Activated CD4-positive, alpha-beta T cell treated with anti-CD3 and anti-CD28 coated beads, Interleukin-2, amount 10 ng/mL, durations not matched to agents 7 days and 5 days (primary cell): ENCODE data around the gene FRMPD4. TPM values are rescaled to one million over a fixed set of nuclear protein-coding genes. Genes with fewer than 3 reads are reported as not detected.

ENCODE experiments used
- CTCF ChIA-PET: fragments of 350-600 bp; sonication (Branson Sonifier 250); formaldehyde crosslinking; loops from one replicate; lab custom pipeline; 2021; ENCODE audit warnings: antibody characterized with exemption; lab: Charles Lee
- POLR2A ChIA-PET: fragments of 350-600 bp; sonication (Branson Sonifier 250); formaldehyde crosslinking; loops from one replicate; lab custom pipeline; 2021; ENCODE audit warnings: antibody characterized with exemption; lab: Charles Lee
- DNase-seq: peaks from one replicate; pipeline ENCODE4 v3.0.0-alpha.2; 2020
- H3K27ac Mint-ChIP-seq: one replicate; pipeline ENCODE4 v1.8.0; 2021; ENCODE audit warnings: mild to moderate bottlenecking, moderate library complexity, mixed read lengths
- H3K27me3 Mint-ChIP-seq: one replicate; pipeline ENCODE4 v1.8.0; 2021; ENCODE audit warnings: mixed read lengths
- H3K36me3 Mint-ChIP-seq: one replicate; pipeline ENCODE4 v1.8.0; 2021; ENCODE audit warnings: low read depth, mixed read lengths
- H3K4me1 Mint-ChIP-seq: one replicate; pipeline ENCODE4 v1.8.0; 2021; ENCODE audit warnings: mixed read lengths
- H3K4me3 Mint-ChIP-seq: one replicate; pipeline ENCODE4 v1.8.0; 2021; ENCODE audit warnings: mild to moderate bottlenecking, moderate library complexity, mixed read lengths
- H3K9me3 Mint-ChIP-seq: one replicate; pipeline ENCODE4 v1.8.0; 2021; ENCODE audit warnings: mixed read lengths
- total RNA-seq, 2 experiments: library from RNA; stranded (reverse); gene quantifications; one replicate each; pipeline ENCODE4 v1.2.3, GENCODE V29; 2021

The FRMPD4 gene
- not detected for total RNA-seq

GRCh38 chrX:12138361-12139313, at the start of gene FRMPD4:
TSS of gene FRMPD4 (plus strand) at chrX:12138473. CDS start at chrX:12138972, 499 bp downstream.
- Mint-ChIP-seq H3K36me3 (no peaks in the 10 kb centered on the region), H3K4me3 (no peak within 1 kb of the TSS), H3K9me3 (no peaks in the 10 kb centered on the region), H3K27ac (no peak within 1 kb of the TSS), H3K27me3 (peaks cover 31% of the 10 kb centered on the region), H3K4me1 (no peaks in the 10 kb centered on the region)
- ChIA-PET POLR2A (no interaction called here), CTCF (no interaction called here)
- no peak for DNase-seq

GRCh38 chrX:12089740-12090139, 48.5 kb upstream of the FRMPD4 start:
- H3K9me3 Mint-ChIP-seq = no peaks in the 10 kb centered on the region
- no peak for DNase-seq
- H3K4me1 Mint-ChIP-seq = no peaks in the 10 kb centered on the region
- ChIA-PET POLR2A (no interaction called here), CTCF (no interaction called here)
- peaks cover 4% of the 10 kb centered on the region for H3K27me3 Mint-ChIP-seq
- no peak overlapping the region for H3K27ac Mint-ChIP-seq
- H3K36me3 Mint-ChIP-seq = no peaks in the 10 kb centered on the region
- no peak overlapping the region for H3K4me3 Mint-ChIP-seq

- Mint-ChIP-seq H3K27ac (no peak overlapping the region), H3K27me3 (no peaks in the 10 kb centered on the region), H3K4me1 (no peaks in the 10 kb centered on the region), H3K9me3 (no peaks in the 10 kb centered on the region), H3K36me3 (no peaks in the 10 kb centered on the region), H3K4me3 (no peak overlapping the region)
- DNase-seq = no peak
- CTCF ChIA-PET = no interaction called here
- POLR2A ChIA-PET = no interaction called here
Measured at GRCh38 chrX:12113321-12113720, 25.0 kb upstream of the FRMPD4 start.

GRCh38 chrX:12115377-12115776, 22.9 kb upstream of the FRMPD4 start:
- no peak overlapping the region for H3K27ac Mint-ChIP-seq
- no peaks in the 10 kb centered on the region for H3K4me1 Mint-ChIP-seq
- H3K36me3 Mint-ChIP-seq = no peaks in the 10 kb centered on the region
- ChIA-PET CTCF (no interaction called here), POLR2A (no interaction called here)
- H3K4me3 Mint-ChIP-seq = no peak overlapping the region
- H3K27me3 Mint-ChIP-seq = no peaks in the 10 kb centered on the region
- no peaks in the 10 kb centered on the region for H3K9me3 Mint-ChIP-seq
- DNase-seq = no peak

GRCh38 chrX:12118134-12118533, 20.1 kb upstream of the FRMPD4 start:
- H3K9me3 Mint-ChIP-seq = no peaks in the 10 kb centered on the region
- no peak overlapping the region for H3K27ac Mint-ChIP-seq
- no peak for DNase-seq
- ChIA-PET POLR2A (no interaction called here), CTCF (no interaction called here)
- H3K36me3 Mint-ChIP-seq = no peaks in the 10 kb centered on the region
- H3K4me1 Mint-ChIP-seq = no peaks in the 10 kb centered on the region
- no peak overlapping the region for H3K4me3 Mint-ChIP-seq
- no peaks in the 10 kb centered on the region for H3K27me3 Mint-ChIP-seq

- CTCF ChIA-PET = no interaction called here
Measured at GRCh38 chrX:12128017-12128416, 10.3 kb upstream of the FRMPD4 start.

GRCh38 chrX:12137951-12138360, 317 bp upstream of the FRMPD4 start:
- Mint-ChIP-seq H3K9me3 (no peaks in the 10 kb centered on the region), H3K27me3 (peaks cover 31% of the 10 kb centered on the region), H3K27ac (no peak overlapping the region), H3K36me3 (no peaks in the 10 kb centered on the region), H3K4me1 (no peaks in the 10 kb centered on the region), H3K4me3 (no peak overlapping the region)
- POLR2A ChIA-PET = no interaction called here
- DNase-seq = no peak
- CTCF ChIA-PET = no interaction called here

More at GRCh38 chrX:12128017-12128416, 10.3 kb upstream of the FRMPD4 start:
- no peak overlapping the region for H3K27ac Mint-ChIP-seq
- no peak overlapping the region for H3K4me3 Mint-ChIP-seq
- peaks cover 12% of the 10 kb centered on the region for H3K9me3 Mint-ChIP-seq
- H3K27me3 Mint-ChIP-seq = no peaks in the 10 kb centered on the region
- H3K4me1 Mint-ChIP-seq = no peaks in the 10 kb centered on the region
- POLR2A ChIA-PET = no interaction called here
- no peaks in the 10 kb centered on the region for H3K36me3 Mint-ChIP-seq
- DNase-seq = no peak

GRCh38 chrX:12139934-12140611, 1.8 kb downstream of the FRMPD4 start:
- no peaks in the 10 kb centered on the region for H3K9me3 Mint-ChIP-seq
- H3K4me1 Mint-ChIP-seq = no peaks in the 10 kb centered on the region
- ChIA-PET CTCF (no interaction called here), POLR2A (no interaction called here)
- no peak overlapping the region for H3K27ac Mint-ChIP-seq
- H3K4me3 Mint-ChIP-seq = no peak overlapping the region
- no peaks in the 10 kb centered on the region for H3K36me3 Mint-ChIP-seq
- peaks cover 31% of the 10 kb centered on the region for H3K27me3 Mint-ChIP-seq
- DNase-seq = no peak

- POLR2A ChIA-PET = no interaction called here
- Mint-ChIP-seq H3K9me3 (no peaks in the 10 kb centered on the region), H3K27me3 (peaks cover 24% of the 10 kb centered on the region), H3K36me3 (no peaks in the 10 kb centered on the region), H3K27ac (no peak overlapping the region), H3K4me3 (no peak overlapping the region), H3K4me1 (no peaks in the 10 kb centered on the region)
- CTCF ChIA-PET = no interaction called here
- no peak for DNase-seq
Measured at GRCh38 chrX:12141511-12141910, 3.2 kb downstream of the FRMPD4 start.

- no peak for DNase-seq
- POLR2A ChIA-PET = no interaction called here
- H3K27ac Mint-ChIP-seq = no peak overlapping the region
Measured at GRCh38 chrX:12142661-12143060, 4.4 kb downstream of the FRMPD4 start.

GRCh38 chrX:12145402-12145801, 7.1 kb downstream of the FRMPD4 start:
- ChIA-PET CTCF (no interaction called here), POLR2A (no interaction called here)
- DNase-seq = no peak
- Mint-ChIP-seq H3K27ac (no peak overlapping the region), H3K4me1 (no peaks in the 10 kb centered on the region), H3K27me3 (no peaks in the 10 kb centered on the region), H3K9me3 (no peaks in the 10 kb centered on the region), H3K4me3 (no peak overlapping the region), H3K36me3 (no peaks in the 10 kb centered on the region)

More at GRCh38 chrX:12142661-12143060, 4.4 kb downstream of the FRMPD4 start:
- no peak overlapping the region for H3K4me3 Mint-ChIP-seq
- CTCF ChIA-PET = no interaction called here
- H3K9me3 Mint-ChIP-seq = no peaks in the 10 kb centered on the region
- peaks cover 15% of the 10 kb centered on the region for H3K27me3 Mint-ChIP-seq
- no peaks in the 10 kb centered on the region for H3K4me1 Mint-ChIP-seq
- no peaks in the 10 kb centered on the region for H3K36me3 Mint-ChIP-seq

- Mint-ChIP-seq H3K27ac (no peak overlapping the region), H3K27me3 (no peaks in the 10 kb centered on the region), H3K9me3 (no peaks in the 10 kb centered on the region), H3K4me1 (no peaks in the 10 kb centered on the region), H3K4me3 (no peak overlapping the region), H3K36me3 (no peaks in the 10 kb centered on the region)
- DNase-seq = no peak
- ChIA-PET POLR2A (no interaction called here), CTCF (no interaction called here)
Measured at GRCh38 chrX:12149670-12150407, 11.6 kb downstream of the FRMPD4 start.

- H3K27me3 Mint-ChIP-seq = no peaks in the 10 kb centered on the region
- H3K9me3 Mint-ChIP-seq = no peaks in the 10 kb centered on the region
- no peak for DNase-seq
- no peak overlapping the region for H3K4me3 Mint-ChIP-seq
- no peaks in the 10 kb centered on the region for H3K4me1 Mint-ChIP-seq
- CTCF ChIA-PET = no interaction called here
- no peak overlapping the region for H3K27ac Mint-ChIP-seq
- no peaks in the 10 kb centered on the region for H3K36me3 Mint-ChIP-seq
- POLR2A ChIA-PET = no interaction called here
Measured at GRCh38 chrX:12153317-12153716, 15.0 kb downstream of the FRMPD4 start.
